ENCODE measurements around the gene SLC24A4. TPM values are rescaled to one million over a fixed set of nuclear protein-coding genes. Genes with fewer than 3 reads are reported as not detected.

Gene SLC24A4
- polyA plus RNA-seq, 1 donor from 2014 or later, result 0.17 TPM

DNA sequence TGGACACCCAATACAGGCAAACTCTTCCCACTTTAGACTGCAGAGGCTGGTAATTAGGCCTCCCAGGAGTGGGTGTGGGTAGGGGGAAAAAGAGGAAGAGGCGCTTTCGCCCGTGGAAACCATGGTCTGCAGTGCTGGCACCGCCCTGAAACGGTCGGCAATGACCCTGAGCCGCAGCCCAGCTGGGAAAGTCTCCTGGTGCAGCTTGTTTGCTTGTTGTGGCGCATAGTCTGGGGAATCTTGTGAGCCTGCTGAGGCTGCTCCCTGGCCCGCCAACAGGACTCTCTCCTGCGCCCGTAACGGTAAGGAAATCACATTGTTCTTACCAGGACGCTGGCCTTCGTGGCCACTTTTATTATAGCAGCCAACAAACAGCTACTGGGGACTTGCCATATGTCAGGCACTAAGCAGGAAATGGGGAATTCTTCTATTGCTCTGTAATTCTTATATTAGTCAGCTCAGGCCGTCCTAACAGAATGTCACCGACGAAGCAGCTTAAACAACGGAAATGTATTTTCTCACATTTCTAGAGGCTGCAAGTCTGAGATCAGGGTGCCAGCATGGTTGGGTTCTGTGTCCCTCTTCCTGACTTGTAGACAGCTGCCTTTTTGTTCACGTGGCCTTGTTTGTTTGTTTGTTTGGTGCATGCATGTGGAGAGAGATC lies 138.1 kb downstream of the SLC24A4 start:
- TF ChIP-seq, protein P1, sequence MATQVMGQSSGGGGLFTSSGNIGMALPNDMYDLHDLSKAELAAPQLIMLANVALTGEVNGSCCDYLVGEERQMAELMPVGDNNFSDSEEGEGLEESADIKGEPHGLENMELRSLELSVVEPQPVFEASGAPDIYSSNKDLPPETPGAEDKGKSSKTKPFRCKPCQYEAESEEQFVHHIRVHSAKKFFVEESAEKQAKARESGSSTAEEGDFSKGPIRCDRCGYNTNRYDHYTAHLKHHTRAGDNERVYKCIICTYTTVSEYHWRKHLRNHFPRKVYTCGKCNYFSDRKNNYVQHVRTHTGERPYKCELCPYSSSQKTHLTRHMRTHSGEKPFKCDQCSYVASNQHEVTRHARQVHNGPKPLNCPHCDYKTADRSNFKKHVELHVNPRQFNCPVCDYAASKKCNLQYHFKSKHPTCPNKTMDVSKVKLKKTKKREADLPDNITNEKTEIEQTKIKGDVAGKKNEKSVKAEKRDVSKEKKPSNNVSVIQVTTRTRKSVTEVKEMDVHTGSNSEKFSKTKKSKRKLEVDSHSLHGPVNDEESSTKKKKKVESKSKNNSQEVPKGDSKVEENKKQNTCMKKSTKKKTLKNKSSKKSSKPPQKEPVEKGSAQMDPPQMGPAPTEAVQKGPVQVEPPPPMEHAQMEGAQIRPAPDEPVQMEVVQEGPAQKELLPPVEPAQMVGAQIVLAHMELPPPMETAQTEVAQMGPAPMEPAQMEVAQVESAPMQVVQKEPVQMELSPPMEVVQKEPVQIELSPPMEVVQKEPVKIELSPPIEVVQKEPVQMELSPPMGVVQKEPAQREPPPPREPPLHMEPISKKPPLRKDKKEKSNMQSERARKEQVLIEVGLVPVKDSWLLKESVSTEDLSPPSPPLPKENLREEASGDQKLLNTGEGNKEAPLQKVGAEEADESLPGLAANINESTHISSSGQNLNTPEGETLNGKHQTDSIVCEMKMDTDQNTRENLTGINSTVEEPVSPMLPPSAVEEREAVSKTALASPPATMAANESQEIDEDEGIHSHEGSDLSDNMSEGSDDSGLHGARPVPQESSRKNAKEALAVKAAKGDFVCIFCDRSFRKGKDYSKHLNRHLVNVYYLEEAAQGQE (IDR thresholded peaks at IDR 0.05; ENCODE audit: borderline replicate concordance), result no peak
- no peak for TF ChIP-seq MXI1 (conservative IDR thresholded peaks at IDR 0.05; ENCODE audit: poor library complexity, severe bottlenecking)
- TF ChIP-seq EZH2 (IDR thresholded peaks at IDR 0.05; ENCODE audit: borderline replicate concordance, insufficient read depth, low read length, poor library complexity, severe bottlenecking), result no peak
- TF ChIP-seq RAD21 (conservative IDR thresholded peaks at IDR 0.05), result no peak
- TF ChIP-seq SMC3 (conservative IDR thresholded peaks at IDR 0.05; ENCODE audit: poor library complexity), result no peak
- no peak for TF ChIP-seq TAF1 (IDR thresholded peaks at IDR 0.05; ENCODE audit: low read depth)
- TF ChIP-seq CTCF (IDR thresholded peaks at IDR 0.05; ENCODE audit: poor library complexity, severe bottlenecking), result no peak
- Histone ChIP-seq H3K4me2 (ENCODE audit: low read length) (no peak overlapping the region), H3K79me2 (replicated peaks; ENCODE audit: insufficient read depth, low read length) (no peaks in the 10 kb centered on the region), H3K9ac (ENCODE audit: low read length) (no peak overlapping the region), H4K20me1 (ENCODE audit: insufficient read depth) (no peaks in the 10 kb centered on the region), H3F3A (ENCODE audit: insufficient read depth, low read length, poor library complexity, severe bottlenecking) (no peaks in the 10 kb centered on the region), H3K9me3 (ENCODE audit: low read length) (no peaks in the 10 kb centered on the region), H3K4me3 (ENCODE audit: low read length) (no peak overlapping the region), H2AFZ (ENCODE audit: low read depth, low read length) (no peak overlapping the region), H3K27me3 (ENCODE audit: insufficient read depth, low read depth, low read length) (no peaks in the 10 kb centered on the region), H3K36me3 (ENCODE audit: insufficient read depth, low read length) (no peaks in the 10 kb centered on the region), H3K27ac (ENCODE audit: low read length) (no peak overlapping the region), H3K9me2 (ENCODE audit: insufficient read depth, low read length) (no peaks in the 10 kb centered on the region)

- H3K27me3 ChIP-seq (ENCODE audit: insufficient read depth, low read depth, low read length), result no peaks in the 10 kb centered on the region
- H3K9me2 ChIP-seq (ENCODE audit: insufficient read depth, low read length), result no peaks in the 10 kb centered on the region
- H3K9me3 ChIP-seq (ENCODE audit: low read length), result no peaks in the 10 kb centered on the region
- H2AFZ ChIP-seq (ENCODE audit: low read depth, low read length), result no peak overlapping the region
- H3K4me3 ChIP-seq (ENCODE audit: low read length), result no peak overlapping the region
- H3K79me2 ChIP-seq (replicated peaks; ENCODE audit: insufficient read depth, low read length), result no peaks in the 10 kb centered on the region
- H3K9ac ChIP-seq (ENCODE audit: low read length), result no peak overlapping the region
- H3K4me2 ChIP-seq (ENCODE audit: low read length), result no peak overlapping the region
- no peaks in the 10 kb centered on the region for H3K36me3 ChIP-seq (ENCODE audit: insufficient read depth, low read length)
- TF ChIP-seq, protein P1 (IDR thresholded peaks at IDR 0.05; ENCODE audit: borderline replicate concordance), result no peak
- TF ChIP-seq POLR2AphosphoS5 (IDR thresholded peaks at IDR 0.05), result no peak
- H3F3A ChIP-seq (ENCODE audit: insufficient read depth, low read length, poor library complexity, severe bottlenecking), result no peaks in the 10 kb centered on the region
- no peak overlapping the region for H3K27ac ChIP-seq (ENCODE audit: low read length)
- no peaks in the 10 kb centered on the region for H4K20me1 ChIP-seq (ENCODE audit: insufficient read depth)
Observed at GRCh38 chr14:92461891-92462290, 138.9 kb downstream of the SLC24A4 start.

Data from neural cell (in vitro differentiated cells).